Panc1 (cell line): ENCODE measurements around the gene ADORA1. TPM values are rescaled to one million over a fixed set of nuclear protein-coding genes. Genes with fewer than 3 reads are reported as not detected.

Experiments
- ATAC-seq: fragments of 200-7000 bp; cut with Tn5 transposase; 2 replicates; pipeline ENCODE4 v1.9.1; 2020; ENCODE audit warnings: mild to moderate bottlenecking, moderate library complexity
- BruUV-seq: library from RNA; stranded (reverse); fragments of 400-500 nt; replicated peaks from 2 replicates; lab custom pipeline; 2021; lab: Mats Ljungman, UMichigan
- CTCF ChIA-PET: fragments of 300-600 bp; sonication (Branson Sonifier 250); formaldehyde crosslinking; loops from one replicate; lab custom pipeline; 2022; ENCODE audit warnings: antibody characterized with exemption; lab: Charles Lee
- POLR2A ChIA-PET: fragments of 300-600 bp; sonication (Branson Sonifier 250); formaldehyde crosslinking; loops from one replicate; lab custom pipeline; 2022; ENCODE audit warnings: antibody characterized with exemption; lab: Charles Lee
- DNase-seq: peaks from one replicate; pipeline ENCODE4 v3.0.0-alpha.2; 2010; ENCODE audit warnings: low read depth, low spot score
- H3K27ac ChIP-seq: 2 replicates; pipeline ENCODE4 v1.5.1; 2011; ENCODE audit warnings: mild to moderate bottlenecking, low read length, inconsistent platforms
- H3K27me3 ChIP-seq: fragments of 200-500 bp; sonication (Bioruptor generic); 2 replicates; pipeline ENCODE4 v1.6.0; 2014; ENCODE audit warnings: low read length, inconsistent platforms; ENCODE audit not compliant: control insufficient read depth, insufficient read depth
- H3K36me3 ChIP-seq: fragments of 200-500 bp; sonication (Bioruptor generic); 2 replicates; pipeline ENCODE4 v1.5.1; 2014; ENCODE audit warnings: inconsistent platforms, mild to moderate bottlenecking, low read length, moderate library complexity; ENCODE audit not compliant: control insufficient read depth, insufficient read depth
- H3K4me1 ChIP-seq: 2 replicates; pipeline ENCODE4 v1.5.1; 2011; ENCODE audit warnings: inconsistent platforms, mild to moderate bottlenecking, low read length, moderate library complexity; ENCODE audit not compliant: control insufficient read depth, insufficient read depth
- H3K4me3 ChIP-seq, 2 experiments: 2 replicates each; pipeline ENCODE4 v1.5.1; 2011 to 2012; ENCODE audit warnings: low read depth in 2 of 2, low read length in 2 of 2, mild to moderate bottlenecking in 2 of 2, inconsistent platforms in 1 of 2, moderate library complexity in 1 of 2
- H3K9me3 ChIP-seq: fragments of 200-500 bp; sonication (Bioruptor generic); 2 replicates; pipeline ENCODE4 v1.5.1; 2014; ENCODE audit warnings: low read depth, mild to moderate bottlenecking, inconsistent platforms, low read length, moderate library complexity; ENCODE audit not compliant: control insufficient read depth, insufficient read depth
- POLR2AphosphoS5 ChIP-seq: IDR thresholded peaks from 2 replicates; pipeline ENCODE4 v1.6.1; 2012; ENCODE audit warnings: mild to moderate bottlenecking, low read depth, low read length, moderate library complexity
- REST ChIP-seq, 2 experiments: IDR thresholded peaks; 2 replicates each; pipeline ENCODE4 v1.6.1; 2011 to 2012; ENCODE audit warnings: low read depth in 2 of 2, control low read depth in 1 of 2, low read length in 1 of 2, mild to moderate bottlenecking in 1 of 2, moderate library complexity in 1 of 2; ENCODE audit not compliant: insufficient read depth in 1 of 2
- TCF7L2 ChIP-seq: IDR thresholded peaks from 2 replicates; pipeline ENCODE4 v1.6.1; 2011; ENCODE audit warnings: mild to moderate bottlenecking, low read depth, low read length, inconsistent platforms
- in situ Hi-C: cut with HindIII; loops from 2 replicates; pipeline ENCODE4 v1.10.0; 2016; ENCODE audit warnings: low sequenced_read_pairs, low pct_unique_long_range_greater_than_20kb
- intact Hi-C: fragments of 100-400 bp; cut with micrococcal nuclease; formaldehyde crosslinking; loops from one replicate; pipeline ENCODE4 v1.10.0; 2022; ENCODE audit not compliant: unreplicated experiment
- total RNA-seq: library from RNA; stranded (reverse); gene quantifications from one replicate; pipeline ENCODE4 v1.2.1, GENCODE V29; 2021; ENCODE audit not compliant: unreplicated experiment

ADORA1 gene
- total RNA-seq, 1 experiment from 2014 or later, result 8.5 TPM

- BruUV-seq, result no TSS peak
- in situ Hi-C loops, result no loop called here
Observed at GRCh38 chr1:203180611-203181330, 53.2 kb downstream of the ADORA1 start.

GRCh38 chr1:203181586-203182386, 54.3 kb downstream of the ADORA1 start:
- CTCF ChIA-PET, result no interaction called here
- no peaks in the 10 kb centered on the region for H3K9me3 ChIP-seq
- H3K36me3 ChIP-seq, result no peaks in the 10 kb centered on the region
- no peak overlapping the region for H3K27ac ChIP-seq
- POLR2A ChIA-PET, result no interaction called here
- no peak for DNase-seq
- in situ Hi-C loops (no loop called here), intact Hi-C loops (no loop called here)
- ATAC-seq, result no peak
- no TSS peak for BruUV-seq
- no peak overlapping the region for H3K4me3 ChIP-seq
- no peaks in the 10 kb centered on the region for H3K4me1 ChIP-seq
- TF ChIP-seq REST (IDR thresholded peaks at IDR 0.05; ENCODE audit: insufficient read depth in 1 of 2, low read depth in 2 of 2, low read length in 1 of 2), result no peak
- no peaks in the 10 kb centered on the region for H3K27me3 ChIP-seq

More at GRCh38 chr1:203180611-203181330, 53.2 kb downstream of the ADORA1 start:
- POLR2A ChIA-PET, result no interaction called here
- no peaks in the 10 kb centered on the region for H3K9me3 ChIP-seq
- no peak overlapping the region for H3K27ac ChIP-seq
- H3K4me1 ChIP-seq, result no peaks in the 10 kb centered on the region
- CTCF ChIA-PET, result no interaction called here
- intact Hi-C loops, result no loop called here
- no peak for TF ChIP-seq TCF7L2
- no peak for TF ChIP-seq REST (IDR thresholded peaks at IDR 0.05; ENCODE audit: insufficient read depth in 1 of 2, low read depth in 2 of 2, low read length in 1 of 2)
- TF ChIP-seq POLR2AphosphoS5, result no peak
- no peak for DNase-seq
- no peak overlapping the region for H3K4me3 ChIP-seq
- H3K27me3 ChIP-seq, result no peaks in the 10 kb centered on the region
- no peak for ATAC-seq
- no peaks in the 10 kb centered on the region for H3K36me3 ChIP-seq
